Measurements from ENCODE around the gene RAB8B.
"Not testable (repeated sequence)": the region's sequence is repeated elsewhere in the genome, so short reads cannot be mapped to it uniquely, and the experiment has no call there.

The RAB8B gene

GRCh38 chr15:63210151-63211091 is 21.0 kb downstream of the RAB8B start:
- FAIRE-seq, result no peak

DNA sequence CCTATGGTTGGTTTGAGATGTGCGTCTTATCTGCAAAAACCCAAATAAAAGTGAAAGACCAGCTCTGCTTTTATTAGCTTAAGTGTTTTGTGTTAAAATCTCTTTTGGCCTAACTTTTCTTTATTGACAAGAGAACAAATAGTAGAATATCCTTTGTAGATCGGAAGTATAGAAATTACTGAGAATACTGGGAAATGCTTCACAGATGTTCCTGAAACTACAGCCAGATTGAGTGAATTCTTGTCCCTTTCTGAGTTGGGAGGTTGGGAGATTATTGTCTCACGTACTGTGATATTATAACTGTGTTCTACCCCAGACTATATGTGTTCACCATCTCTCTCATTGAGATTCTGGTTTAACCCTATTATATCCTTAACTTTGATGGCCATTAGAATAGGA is 21.7 kb downstream of the RAB8B start:
- no peak for FAIRE-seq

DNA sequence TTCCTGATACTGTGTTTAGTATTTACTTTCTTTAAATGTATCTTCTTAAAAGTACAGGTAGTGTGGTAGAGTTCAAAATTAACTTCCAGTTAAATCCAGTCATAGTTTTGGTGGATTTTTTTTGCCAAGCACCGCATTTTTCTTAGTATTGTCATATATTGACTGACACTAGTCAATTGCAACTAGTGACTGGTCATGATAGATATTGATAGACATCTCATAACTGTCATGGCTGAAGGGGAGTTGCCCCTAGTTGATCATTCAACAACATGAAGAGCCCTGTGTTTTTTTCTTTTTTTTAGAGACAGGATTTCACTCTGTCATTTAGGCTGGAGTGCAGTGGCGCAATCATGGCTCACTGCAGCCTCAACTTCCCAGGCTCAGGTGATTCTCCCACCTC is 22.1 kb downstream of the RAB8B start:
- FAIRE-seq, result no peak

DNA sequence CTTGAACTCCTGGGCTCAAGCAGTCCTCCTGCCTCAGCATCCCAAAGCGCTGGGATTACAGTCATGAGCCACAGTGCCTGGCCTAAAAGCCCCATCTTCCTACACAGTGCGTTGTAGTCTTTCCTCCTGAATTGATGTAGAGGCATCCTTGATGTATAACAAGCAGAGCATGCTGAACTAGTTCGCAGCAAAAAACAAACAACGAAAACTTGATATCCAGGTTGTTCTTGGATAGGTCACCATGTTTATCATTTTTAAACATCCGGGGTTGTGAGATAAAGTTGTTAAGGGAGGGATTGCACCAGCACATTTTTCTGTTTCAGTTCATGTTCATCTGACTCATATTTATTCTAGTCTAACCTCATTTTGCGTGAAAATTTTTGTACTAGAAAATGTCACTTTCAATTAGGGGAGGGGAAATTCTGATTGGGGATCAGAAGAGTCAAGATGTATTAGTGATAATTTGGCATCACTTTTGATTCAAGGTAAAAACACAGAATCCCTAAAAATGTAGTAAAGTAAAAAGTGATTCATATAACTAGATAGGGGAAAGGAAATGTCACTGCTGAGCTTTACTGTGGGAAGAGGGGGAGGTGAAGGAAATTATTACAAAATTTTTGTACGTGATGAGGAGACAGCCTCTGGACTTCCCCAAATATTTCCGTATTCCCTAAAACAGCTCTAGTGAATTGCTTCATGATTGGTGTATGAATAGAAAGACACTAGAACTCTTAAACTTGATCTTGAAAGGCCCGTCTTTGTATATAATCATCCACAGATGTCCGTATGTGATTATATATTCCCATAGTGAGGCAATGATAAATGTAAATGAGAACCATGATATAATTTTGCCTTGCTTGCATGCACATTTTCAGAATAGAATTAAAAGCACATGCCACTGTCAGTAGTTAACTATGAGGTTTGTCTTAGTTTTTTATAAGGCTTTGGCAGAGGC is 22.9 kb downstream of the RAB8B start:
- no peak for FAIRE-seq

DNA sequence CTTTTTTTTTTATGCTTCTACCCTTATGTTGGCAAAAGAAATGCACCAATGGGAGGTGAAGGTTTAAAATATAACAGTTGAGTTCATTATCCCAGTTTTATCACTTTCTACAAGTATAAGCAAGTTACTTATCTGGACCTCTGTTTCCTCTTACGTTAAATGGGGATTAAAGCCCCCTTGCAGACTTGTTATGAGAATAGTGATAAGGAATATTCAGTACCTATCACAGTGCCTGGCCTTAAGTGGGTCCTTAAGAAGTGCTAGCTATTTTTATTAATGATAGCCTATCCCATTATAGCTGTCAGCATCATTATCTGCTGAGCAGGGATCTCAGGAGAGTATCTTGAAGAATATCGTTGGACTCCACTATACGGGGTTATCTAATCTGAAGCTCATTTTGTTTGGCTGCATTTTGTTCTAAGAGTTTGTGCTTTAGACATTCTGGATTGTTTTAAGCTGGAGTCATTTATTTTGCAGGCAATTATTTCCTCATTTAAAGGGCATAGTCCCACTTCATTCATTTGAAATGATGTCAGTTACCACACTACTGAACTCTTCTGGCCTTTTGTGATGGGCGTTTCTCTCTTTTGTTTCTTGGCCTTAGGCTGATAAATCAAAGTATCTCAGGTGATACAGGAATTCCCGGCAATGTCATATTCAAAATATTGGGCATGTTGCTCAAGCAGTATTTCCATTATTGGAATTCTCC is 28.8 kb downstream of the RAB8B start:
- no peak for FAIRE-seq

DNA sequence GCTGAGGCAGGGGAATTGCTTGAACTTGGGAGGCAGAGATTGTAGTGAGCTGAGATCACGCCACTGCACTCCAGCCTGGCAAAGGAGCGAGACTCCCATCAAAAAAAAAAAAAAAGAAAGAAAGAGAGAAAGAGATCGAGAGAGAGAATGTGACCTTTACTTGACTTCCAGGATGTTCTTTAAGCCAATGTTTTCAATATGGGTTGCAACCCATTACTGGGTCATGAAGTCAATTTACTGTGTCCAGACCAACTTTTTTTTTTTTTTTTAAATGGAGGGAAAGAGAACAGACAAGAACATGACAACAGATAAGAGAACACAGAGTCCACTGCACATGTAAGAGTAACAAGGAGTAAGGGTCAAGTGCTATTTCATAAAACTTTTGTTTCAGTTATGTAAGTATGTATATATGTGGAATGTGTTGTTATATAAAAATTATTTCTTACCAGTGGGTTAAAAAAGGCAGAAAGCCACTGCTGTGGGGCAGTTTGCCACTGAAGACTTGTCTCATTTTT is 29.8 kb downstream of the RAB8B start:
- no peak for FAIRE-seq

DNA sequence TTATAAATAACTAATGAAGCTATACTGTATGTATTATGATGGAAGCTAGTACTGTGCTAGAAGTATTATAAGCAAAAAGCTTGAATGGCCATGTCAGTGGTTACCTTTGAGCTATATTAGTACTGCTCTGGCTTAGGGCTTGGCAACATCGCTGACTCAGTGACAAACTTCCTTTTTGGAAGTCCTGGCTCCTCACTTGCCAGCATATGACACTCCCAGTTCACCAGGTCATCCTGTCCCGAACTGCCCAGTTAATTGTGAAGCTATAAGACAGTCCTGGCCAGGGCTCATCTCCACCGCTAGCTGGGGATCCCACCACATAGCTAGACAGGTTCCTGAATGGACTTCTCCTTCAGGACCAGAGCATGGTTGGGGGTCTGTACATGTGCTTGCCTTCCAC is 31.9 kb downstream of the RAB8B start:
- FAIRE-seq, result no peak

- no peak for FAIRE-seq
Measured at GRCh38 chr15:63223463-63223862, 34.1 kb downstream of the RAB8B start.

DNA sequence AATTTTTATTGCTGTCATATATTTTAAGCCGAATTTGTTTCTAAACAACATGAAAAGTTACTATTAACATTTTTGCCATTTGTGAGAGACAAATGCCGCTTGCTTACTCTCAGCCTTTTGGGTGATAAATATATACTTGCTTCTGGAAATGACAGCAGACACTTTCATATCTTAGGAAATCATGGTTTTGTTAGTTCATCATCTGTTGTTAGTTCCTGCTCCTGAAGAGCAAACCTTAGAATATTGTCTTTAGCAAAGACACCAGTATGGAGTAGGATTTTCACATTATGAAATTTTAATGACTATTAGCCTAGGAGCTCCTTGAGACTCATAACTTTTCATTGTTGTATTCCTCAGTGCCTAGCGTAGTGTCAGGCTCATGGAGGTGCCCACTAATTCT is 36.0 kb downstream of the RAB8B start:
- FAIRE-seq, result no peak

GRCh38 chr15:63226155-63226883 is 36.9 kb downstream of the RAB8B start:
- FAIRE-seq, result no peak

DNA sequence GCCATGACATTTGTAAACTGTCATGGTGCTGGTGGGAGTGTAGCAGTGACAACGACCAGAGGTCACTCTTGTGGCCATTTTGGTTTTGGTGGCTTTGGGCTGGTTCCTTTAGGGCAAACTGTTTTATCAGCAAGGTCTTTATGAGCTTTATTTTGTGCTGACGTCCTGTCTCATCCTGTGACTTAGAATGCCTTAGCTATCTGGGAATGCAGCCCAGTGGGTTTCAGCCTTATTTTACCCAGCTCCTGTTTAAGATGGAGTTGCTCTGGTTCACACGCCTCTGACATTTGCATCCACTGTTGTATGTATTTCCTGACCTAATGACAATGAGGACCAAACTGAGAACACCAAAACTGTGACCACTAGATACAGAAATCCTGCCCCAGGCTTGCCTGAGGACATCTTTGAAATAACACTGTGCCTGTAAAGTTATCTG is 37.6 kb downstream of the RAB8B start:
- FAIRE-seq, result no peak

- no peak for FAIRE-seq
Measured at GRCh38 chr15:63227689-63228088, 38.3 kb downstream of the RAB8B start.

DNA sequence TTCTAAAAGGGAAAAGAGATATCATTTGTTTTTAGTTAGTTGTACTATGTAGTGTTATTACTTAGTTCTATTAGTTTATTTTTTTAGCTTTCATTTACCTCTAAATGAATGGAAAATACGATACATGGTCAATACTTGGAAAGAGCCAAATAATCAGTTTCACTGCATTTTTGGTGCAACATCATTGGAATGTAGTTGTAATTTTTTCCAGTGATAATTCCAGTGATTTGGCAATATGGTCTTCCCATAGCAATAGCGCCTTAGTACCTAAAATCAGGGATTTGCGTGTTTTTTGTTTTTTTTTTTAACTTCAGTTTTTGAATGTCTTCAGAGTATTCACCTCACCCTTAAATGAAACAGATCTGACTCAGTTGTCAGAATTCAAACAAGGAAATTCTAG is 41.8 kb downstream of the RAB8B start:
- peak; percentile 36 for FAIRE-seq

DNA sequence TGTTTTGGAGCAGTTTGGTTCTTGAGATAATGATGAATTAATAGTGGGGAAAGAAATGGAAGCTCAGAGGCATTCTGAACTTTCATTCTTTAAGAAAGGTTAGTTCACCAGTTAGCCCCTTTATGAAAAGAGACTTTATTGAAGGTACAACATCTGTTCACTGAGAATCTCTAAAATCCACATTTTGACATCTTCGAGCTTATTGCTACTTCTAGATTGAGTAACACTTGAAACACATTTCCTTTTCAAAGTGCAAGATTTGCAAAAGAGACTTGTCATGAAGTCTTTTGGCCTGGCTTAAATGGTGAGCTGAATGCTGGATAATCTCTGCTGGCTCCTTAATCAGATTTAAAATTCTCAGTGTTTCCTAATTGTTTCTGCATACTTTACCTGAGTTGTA is 42.3 kb downstream of the RAB8B start:
- FAIRE-seq, result no peak

DNA sequence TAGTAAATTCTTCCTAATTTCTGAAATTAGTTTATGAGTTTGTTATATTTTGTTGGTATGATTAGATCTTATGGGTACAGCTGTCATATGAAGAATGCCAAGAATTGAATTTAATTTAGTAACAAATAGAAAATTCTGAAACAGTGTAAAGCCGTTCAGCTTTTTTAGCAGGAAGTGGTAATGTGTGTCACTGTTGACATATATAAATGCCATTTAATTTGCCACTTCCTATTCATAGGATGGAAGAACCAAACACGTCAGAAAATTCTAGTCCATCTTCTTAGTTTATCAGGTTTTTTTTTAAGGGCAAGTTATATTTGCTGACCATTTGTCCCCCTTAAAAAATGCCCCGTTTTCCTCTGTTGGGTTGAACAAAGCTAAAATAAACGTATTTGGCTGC is 43.0 kb downstream of the RAB8B start:
- FAIRE-seq, result no peak

DNA sequence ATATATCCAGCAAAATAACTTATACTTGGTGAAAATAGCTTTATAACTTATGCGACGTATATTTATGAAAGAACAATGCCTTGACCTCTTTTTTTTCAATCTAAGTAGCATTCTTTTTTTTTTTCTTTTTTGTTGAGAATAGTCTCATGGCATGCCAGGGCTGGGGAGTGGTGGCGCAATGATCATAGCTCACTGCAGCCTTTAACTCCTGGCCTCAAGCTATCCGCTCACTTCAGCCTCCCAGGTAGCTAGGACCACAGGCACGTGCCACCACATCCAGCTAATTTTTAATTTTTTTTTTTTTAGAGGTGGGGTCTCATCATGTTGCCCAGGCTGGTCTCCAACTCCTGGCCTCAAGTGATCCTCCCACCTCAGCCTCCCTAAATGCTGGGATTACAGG is 43.5 kb downstream of the RAB8B start:
- FAIRE-seq, result no peak

DNA sequence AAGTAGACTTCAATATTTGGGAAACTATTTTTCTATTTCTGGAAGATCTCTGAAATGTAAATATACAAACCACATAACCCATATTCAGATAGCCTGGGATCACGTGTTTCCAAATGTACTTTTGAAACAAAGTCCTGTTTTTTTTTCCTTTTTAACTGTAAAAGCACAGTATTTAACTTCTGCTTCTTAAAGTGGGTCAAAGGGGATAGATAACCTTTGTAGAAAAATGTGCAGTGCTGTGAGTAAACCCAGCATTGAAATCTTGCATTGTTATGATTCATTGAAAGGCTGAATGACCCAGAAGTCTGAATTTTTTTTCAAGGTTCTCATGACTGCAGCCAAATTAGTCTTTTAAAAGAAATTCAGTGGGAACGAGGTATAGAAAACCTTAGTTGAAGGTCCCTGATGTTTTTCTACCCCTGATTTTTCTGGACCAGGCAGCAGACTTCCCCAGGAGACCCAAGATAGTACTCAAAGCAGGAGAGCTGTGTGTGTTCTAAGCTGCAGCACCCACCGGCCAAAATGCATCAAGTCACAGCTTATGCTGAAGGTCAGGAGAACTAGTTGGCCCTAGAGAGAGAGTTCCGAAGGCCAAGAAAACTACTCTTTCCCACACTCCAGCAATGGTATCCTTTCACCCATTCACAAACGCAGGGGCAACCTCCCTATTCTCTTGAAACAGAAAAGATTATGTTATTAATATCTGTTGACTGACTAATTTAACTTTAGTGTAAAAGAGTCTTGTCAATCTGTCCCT is 44.4 kb downstream of the RAB8B start:
- FAIRE-seq, result no peak

DNA sequence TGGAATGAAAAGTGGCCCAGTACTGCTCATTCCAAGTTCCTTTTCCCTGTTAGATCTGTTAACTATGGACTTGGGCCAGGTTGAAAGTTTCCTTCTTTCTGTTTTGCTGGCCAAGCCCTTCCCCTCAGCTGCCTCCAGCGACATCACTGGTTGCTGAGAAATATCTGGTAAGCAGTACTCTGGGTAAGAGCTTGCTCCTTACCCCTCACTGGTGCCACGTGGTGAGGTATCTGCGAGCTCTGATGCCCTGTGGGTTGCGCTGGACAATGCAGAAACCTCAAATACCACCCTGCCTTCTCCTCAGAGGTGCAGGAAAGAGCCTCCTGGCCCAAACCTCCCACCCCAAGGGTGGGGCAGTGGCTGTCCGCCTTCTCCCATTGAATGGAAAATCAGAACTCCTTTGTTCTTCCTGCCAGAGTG is 45.1 kb downstream of the RAB8B start:
- no peak for FAIRE-seq

DNA sequence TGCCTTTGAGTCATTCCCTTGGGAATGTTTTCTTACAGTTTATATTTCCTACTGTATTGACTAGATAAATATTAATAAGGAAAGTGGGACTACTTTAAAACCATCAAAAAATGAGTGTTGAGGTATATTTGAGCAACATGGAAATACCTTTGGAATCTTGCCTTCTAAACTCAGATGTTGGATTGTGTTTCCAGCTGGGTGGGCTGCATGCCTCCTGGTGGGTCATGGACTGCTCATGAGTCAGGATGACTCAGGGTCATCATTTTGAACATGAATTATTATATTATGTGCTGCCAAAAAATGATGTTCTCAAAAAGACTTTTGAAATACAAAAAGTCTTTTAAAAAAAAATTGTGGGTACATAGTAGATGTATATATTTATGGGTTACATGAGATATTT is 46.9 kb downstream of the RAB8B start:
- no peak for FAIRE-seq

DNA sequence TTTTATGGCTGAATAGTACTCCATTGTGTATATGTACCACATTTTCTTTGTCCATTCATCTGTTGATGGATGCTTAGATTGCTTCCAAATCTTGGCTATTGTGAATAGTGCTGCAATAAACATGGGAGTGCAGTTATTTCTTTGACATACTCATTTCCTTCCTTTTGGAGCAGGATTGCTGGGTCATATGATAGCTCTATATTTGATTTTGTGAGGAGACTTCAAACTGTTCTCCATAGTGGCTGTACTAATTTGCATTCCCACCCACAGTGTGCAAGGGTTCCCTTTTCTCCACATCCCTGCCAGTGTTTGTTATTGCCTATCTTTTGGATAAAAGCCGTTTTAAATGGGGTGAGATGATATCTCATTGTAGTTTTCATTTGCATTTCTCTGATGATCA is 47.7 kb downstream of the RAB8B start:
- not testable (repeated sequence) for FAIRE-seq

- no peak for FAIRE-seq
Measured at GRCh38 chr15:63238171-63238570, 48.8 kb downstream of the RAB8B start.

All from TTC549 (cell line).